ENCODE results near the gene CRAT. TPM values are rescaled to one million over a fixed set of nuclear protein-coding genes. Genes with fewer than 3 reads are reported as not detected.

The CRAT gene
- total RNA-seq, 1 donor from 2014 or later: 110 TPM

GRCh38 chr9:129081388-129081904, 29.1 kb downstream of the CRAT start:
- intact Hi-C loops (cut with DNase I): loop anchor here (2.0 kb wide), 3 partner anchors 29 to 135 kb away; partner anchors contain the start of genes CRAT, DOLK, MIGA2 and NUP188
- Histone ChIP-seq H3K4me3 (peak overlapping the region; percentile 80 to 94), H3K4me1 (peaks cover 0 to 8% of the 10 kb centered on the region in 2 donors), H3K9me3 (no peaks in the 10 kb centered on the region), H3K27ac (peak overlapping the region; percentile 57 to 81), H3K27me3 (no peaks in the 10 kb centered on the region), H3K36me3 (peaks cover 17 to 18% of the 10 kb centered on the region in 2 donors)
- no peak for TF ChIP-seq CTCF (IDR thresholded peaks at IDR 0.05)
- no peak for DNase-seq (ENCODE audit: low spot score in 2 of 2)

DNA sequence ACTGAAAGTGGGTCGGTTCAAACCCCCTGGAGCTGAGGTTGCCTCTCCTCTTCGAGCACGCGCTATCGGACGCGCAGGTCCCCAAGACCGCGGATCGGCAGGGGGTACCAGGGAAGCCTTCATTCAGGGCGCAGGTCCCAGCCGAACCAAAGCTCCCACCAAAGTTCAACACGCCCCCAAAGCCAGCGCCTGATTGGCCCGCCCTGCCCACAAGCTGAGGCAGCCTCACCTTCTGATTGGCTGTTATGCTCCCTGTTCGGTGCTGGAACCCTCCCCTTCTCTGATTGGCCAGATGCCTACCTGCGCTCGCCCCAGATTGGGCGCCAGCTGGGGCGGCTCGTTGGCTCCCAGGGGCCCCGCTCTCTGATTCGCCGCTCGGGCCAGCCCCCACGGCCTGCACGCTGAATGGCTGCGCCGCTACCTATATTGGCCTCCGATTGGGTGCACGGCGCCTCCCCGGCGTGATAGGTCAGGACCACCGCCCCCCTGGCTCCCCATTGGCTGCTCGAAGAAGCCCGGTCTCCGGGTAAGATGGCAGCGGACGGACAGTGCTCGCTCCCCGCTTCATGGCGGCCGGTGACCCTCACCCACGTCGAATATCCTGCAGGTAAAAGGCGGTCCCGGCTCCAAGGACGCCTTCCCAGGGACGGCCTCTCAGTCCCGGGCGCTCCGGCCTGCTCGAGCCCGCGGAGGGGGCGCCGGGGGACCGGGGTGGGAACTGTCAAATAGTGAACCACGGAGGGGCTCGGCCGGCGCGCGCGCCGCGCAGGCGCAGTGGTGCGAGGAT, 29.8 kb downstream of the CRAT start, which contains the start of gene DOLPP1:
DOLPP1 (plus strand) TSS at position 511 of the 787 bp plus-strand sequence; CDS start at position 532, 21 bp downstream.
- Histone ChIP-seq H3K9me3 (no peaks in the 10 kb centered on the region), H3K27ac (peak within 1 kb of the TSS; percentile 57 to 81), H3K4me1 (peaks cover 0 to 8% of the 10 kb centered on the region in 2 donors), H3K27me3 (no peaks in the 10 kb centered on the region), H3K36me3 (peaks cover 11% of the 10 kb centered on the region in 2 donors), H3K4me3 (peak within 1 kb of the TSS; percentile 80 to 94)
- DNase-seq (ENCODE audit: low spot score in 2 of 2): peak; percentile 97 to 99
- TF ChIP-seq CTCF (IDR thresholded peaks at IDR 0.05): no peak
- intact Hi-C loops (cut with DNase I): loop anchor here (2.0 kb wide), 3 partner anchors 30 to 134 kb away; partner anchors contain the start of genes CRAT, DOLK, MIGA2 and NUP188

GRCh38 chr9:129080298-129080600, 30.3 kb downstream of the CRAT start:
- TF ChIP-seq CTCF (IDR thresholded peaks at IDR 0.05): no peak
- DNase-seq (ENCODE audit: low spot score in 2 of 2): no peak
- intact Hi-C loops (cut with DNase I): loop anchor here (2.0 kb wide), 3 partner anchors 31 to 133 kb away; partner anchors contain the start of genes CRAT, DOLK, MIGA2 and NUP188
- Histone ChIP-seq H3K4me1 (peaks cover 0 to 8% of the 10 kb centered on the region in 2 donors), H3K36me3 (peaks cover 6% of the 10 kb centered on the region in 2 donors), H3K4me3 (peak overlapping the region; percentile 80 to 94), H3K27me3 (no peaks in the 10 kb centered on the region), H3K27ac (no peak overlapping the region), H3K9me3 (no peaks in the 10 kb centered on the region)

- intact Hi-C loops (cut with DNase I): loop anchor here (2.0 kb wide), 3 partner anchors 31 to 133 kb away; partner anchors contain the start of genes CRAT, DOLK, MIGA2 and NUP188
- Histone ChIP-seq H3K36me3 (peaks cover 1 to 2% of the 10 kb centered on the region in 2 donors), H3K9me3 (no peaks in the 10 kb centered on the region), H3K27me3 (no peaks in the 10 kb centered on the region), H3K27ac (no peak overlapping the region), H3K4me3 (peak overlapping the region in 1 of 2 donors; percentile 80), H3K4me1 (peaks cover 0 to 8% of the 10 kb centered on the region in 2 donors)
- no peak for TF ChIP-seq CTCF (IDR thresholded peaks at IDR 0.05)
- DNase-seq (ENCODE audit: low spot score in 2 of 2): no peak
Measured at GRCh38 chr9:129079829-129080228, 30.8 kb downstream of the CRAT start.

DNA sequence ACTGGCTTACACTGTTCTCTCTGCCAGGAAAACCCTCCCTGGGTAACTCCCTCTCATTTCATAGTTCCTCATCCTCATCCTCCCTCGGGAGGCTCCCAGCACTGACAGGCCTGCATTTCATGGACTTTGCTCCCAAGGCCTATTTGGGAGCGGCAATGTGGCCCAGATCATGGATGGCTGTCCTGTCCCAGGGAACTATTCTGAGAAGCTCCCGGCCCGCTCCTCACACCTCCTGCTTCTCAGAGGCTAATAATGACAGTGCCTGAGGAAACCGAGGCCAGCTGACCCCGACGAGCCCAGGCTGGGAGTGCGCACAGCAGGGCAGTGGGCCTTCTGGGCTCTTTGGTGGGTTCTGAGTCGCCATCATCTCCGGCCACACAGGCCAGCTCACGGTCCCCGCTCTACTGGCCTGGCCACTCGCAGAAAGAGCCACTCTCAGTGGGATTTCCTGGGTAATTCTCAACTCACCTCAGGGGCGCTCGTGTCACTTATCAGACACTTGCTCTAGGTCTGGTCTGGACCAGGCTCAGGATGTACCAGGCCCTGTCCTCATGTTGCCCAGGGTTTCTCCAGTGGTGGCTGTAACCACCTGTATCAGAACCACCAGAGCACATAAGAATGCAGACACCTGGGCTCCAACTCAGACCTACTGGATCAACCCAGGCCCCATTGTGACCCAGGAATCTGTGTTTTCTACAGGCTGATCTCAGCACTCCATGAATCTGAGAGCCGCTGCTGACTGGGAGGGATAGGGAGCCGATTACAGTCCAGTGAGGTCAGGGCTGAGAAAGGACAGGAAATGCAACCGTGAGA, 31.7 kb downstream of the CRAT start:
- intact Hi-C loops (cut with DNase I): no loop called here
- Histone ChIP-seq H3K4me1 (peaks cover 0 to 8% of the 10 kb centered on the region in 2 donors), H3K9me3 (no peaks in the 10 kb centered on the region), H3K4me3 (no peak overlapping the region), H3K27ac (no peak overlapping the region), H3K27me3 (no peaks in the 10 kb centered on the region), H3K36me3 (no peaks in the 10 kb centered on the region)
- TF ChIP-seq CTCF (IDR thresholded peaks at IDR 0.05): no peak
- no peak for DNase-seq (ENCODE audit: low spot score in 2 of 2)

Data from ascending aorta (tissue), 2 donors.